HepG2 (cell line): ENCODE data around the gene PPP2R5D. TPM values are rescaled to one million over a fixed set of nuclear protein-coding genes. Genes with fewer than 3 reads are reported as not detected.
A peak's percentile ranks its signal among the peaks of the same experiment; 100 is the strongest.

Experiments
- ATAC-seq: fragments of 200-7000 bp; cut with Tn5 transposase; 3 replicates; pipeline ENCODE4 v1.9.1; 2020; ENCODE audit warnings: mild to moderate bottlenecking, moderate library complexity
- BruUV-seq: library from RNA; stranded (reverse); fragments of 400-500 nt; replicated peaks from 2 replicates; lab custom pipeline; 2021; lab: Mats Ljungman, UMichigan
- CTCF ChIA-PET: fragments of 300-600 bp; formaldehyde crosslinking; extraction: SDS; loops from one replicate; lab custom pipeline; 2021; ENCODE audit warnings: low total read pairs, inconsistent platforms, low intra/inter-chr PET ratio; lab: Yijun Ruan, JAX
- POLR2A ChIA-PET: fragments of 350-600 bp; sonication (Branson Sonifier 250); formaldehyde crosslinking; loops from one replicate; lab custom pipeline; 2020; ENCODE audit warnings: antibody characterized with exemption, inconsistent platforms; lab: Yijun Ruan, JAX
- DNase-seq: peaks from one replicate; pipeline ENCODE4 v3.0.0-alpha.2; 2015; ENCODE audit warnings: low spot score
- FAIRE-seq: peaks from 3 replicates; lab custom pipeline; 2011; peaks lifted over from hg19 to GRCh38; lab: Jason Lieb, UNC
- H2AFZ ChIP-seq: one replicate; pipeline ENCODE4 v1.6.1; 2011; ENCODE audit warnings: low read length, inconsistent platforms
- H3K27ac ChIP-seq: fragments of 300-600 bp; 3 replicates; pipeline ENCODE4 v1.8.0; 2011; ENCODE audit warnings: mixed run types, mild to moderate bottlenecking, mixed read lengths, low read length, inconsistent platforms; ENCODE audit not compliant: insufficient read depth; ENCODE audit errors: extremely low read length
- H3K27me3 ChIP-seq, 2 experiments: fragments of 200-600 bp in 1 of 2; 2 replicates in 1 of 2; 3 replicates in 1 of 2; pipeline versions ENCODE4 v1.6.0 to v1.8.0; 2011; ENCODE audit warnings: low read length in 2 of 2, mild to moderate bottlenecking in 2 of 2, moderate library complexity in 2 of 2, inconsistent platforms in 1 of 2; ENCODE audit not compliant: insufficient read depth in 2 of 2, control insufficient read depth in 1 of 2
- H3K36me3 ChIP-seq, 2 experiments: fragments of 200-600 bp in 1 of 2; replicated peaks in 1 of 2; 2 replicates in 1 of 2; 3 replicates in 1 of 2; pipeline versions ENCODE4 v1.5.1 to v1.8.0; 2011; ENCODE audit warnings: low read length in 2 of 2, inconsistent platforms in 1 of 2; ENCODE audit not compliant: insufficient read depth in 2 of 2, control insufficient read depth in 1 of 2
- H3K4me1 ChIP-seq: 2 replicates; pipeline ENCODE4 v1.5.1; 2012; ENCODE audit warnings: low read length, inconsistent platforms; ENCODE audit not compliant: insufficient read depth
- H3K4me2 ChIP-seq: 2 replicates; pipeline ENCODE4 v1.6.0; 2011; ENCODE audit warnings: low read depth, low read length, inconsistent platforms
- H3K4me3 ChIP-seq, 3 experiments: fragments of 200-600 bp in 1 of 3; sonication (generic), shearing (Covaris generic) in 1 of 3; replicated peaks in 1 of 3; 2 replicates each; pipeline ENCODE4 v1.5.1; 2011 to 2016; ENCODE audit warnings: low read length in 3 of 3, inconsistent platforms in 2 of 3, low read depth in 2 of 3, mild to moderate bottlenecking in 2 of 3, control low read depth in 1 of 3, mixed read lengths in 1 of 3; ENCODE audit not compliant: insufficient read depth in 1 of 3
- H3K79me2 ChIP-seq: one replicate; pipeline ENCODE4 v1.6.1; 2011; ENCODE audit warnings: low read length, inconsistent platforms; ENCODE audit not compliant: insufficient read depth
- H3K9ac ChIP-seq: 2 replicates; pipeline ENCODE4 v1.6.0; 2011; ENCODE audit warnings: mild to moderate bottlenecking, low read depth, low read length, inconsistent platforms; ENCODE audit not compliant: insufficient read depth
- H3K9me3 ChIP-seq: 2 replicates; pipeline ENCODE4 v1.5.1; 2012; ENCODE audit warnings: mild to moderate bottlenecking, low read length
- H4K20me1 ChIP-seq: 2 replicates; pipeline ENCODE4 v1.6.0; 2011; ENCODE audit warnings: inconsistent platforms, mild to moderate bottlenecking, low read length, moderate library complexity; ENCODE audit not compliant: insufficient read depth
- AGO1 ChIP-seq: fragments of 200-400 bp; formaldehyde crosslinking; IDR thresholded peaks from 2 replicates; pipeline ENCODE4 v1.6.1; 2017; ENCODE audit warnings: mild to moderate bottlenecking, low read depth, low read length, moderate library complexity; ENCODE audit not compliant: poor library complexity, severe bottlenecking
- ARHGAP35 ChIP-seq: sonication (generic); formaldehyde crosslinking; IDR thresholded peaks from 2 replicates; pipeline ENCODE4 v1.9.0; 2022; ENCODE audit warnings: mild to moderate bottlenecking, inconsistent platforms, moderate library complexity, missing genetic modification reagents, borderline replicate concordance
- CHD4 ChIP-seq: fragments of 200-600 bp; sonication (generic); IDR thresholded peaks from 2 replicates; pipeline ENCODE4 v1.7.0; 2017; ENCODE audit warnings: mild to moderate bottlenecking, low read length, borderline replicate concordance
- HOXD1 ChIP-seq: sonication (generic); formaldehyde crosslinking; IDR thresholded peaks from 2 replicates; pipeline ENCODE4 v1.5.0; 2020; ENCODE audit warnings: missing genetic modification reagents
- MED13 ChIP-seq: sonication (generic); formaldehyde crosslinking; IDR thresholded peaks from 2 replicates; pipeline ENCODE4 v1.5.0; 2020; ENCODE audit warnings: missing genetic modification reagents
- RERE ChIP-seq: IDR thresholded peaks from 2 replicates; pipeline ENCODE4 v1.6.1; 2016; ENCODE audit warnings: low read depth, missing genetic modification reagents, missing compliant biosample characterization
- SMAD3 ChIP-seq: sonication (generic); formaldehyde crosslinking; IDR thresholded peaks from 2 replicates; pipeline ENCODE4 v1.4.0; 2020; ENCODE audit warnings: missing genetic modification reagents
- ZBTB34 ChIP-seq: sonication (generic); formaldehyde crosslinking; IDR thresholded peaks from 2 replicates; pipeline ENCODE4 v1.8.0; 2022; ENCODE audit warnings: mild to moderate bottlenecking, missing genetic modification reagents
- ZNF605 ChIP-seq: sonication (generic); formaldehyde crosslinking; IDR thresholded peaks from 2 replicates; pipeline ENCODE4 v1.8.0; 2022; ENCODE audit warnings: mild to moderate bottlenecking, missing genetic modification reagents
- ZNF609 ChIP-seq: sonication (generic); formaldehyde crosslinking; IDR thresholded peaks from 2 replicates; pipeline ENCODE4 v1.4.0; 2020; ENCODE audit warnings: mild to moderate bottlenecking, missing genetic modification reagents, borderline replicate concordance
- ZNF775 ChIP-seq: sonication (generic); formaldehyde crosslinking; IDR thresholded peaks from 2 replicates; pipeline ENCODE4 v1.4.0; 2020; ENCODE audit warnings: missing genetic modification reagents, mild to moderate bottlenecking, moderate library complexity, borderline replicate concordance
- WGBS: methylation state at CpG from one replicate; pipeline ENCODE4 v1.1.6; 2017; ENCODE audit warnings: low lambda C conversion rate; 5-methylcytosine and 5-hydroxymethylcytosine counted together
- in situ Hi-C: cut with HindIII; loops from 2 replicates; pipeline ENCODE4 v1.10.0; 2017; ENCODE audit warnings: low pct_unique_long_range_greater_than_20kb; ENCODE audit not compliant: extremely low pct_ligation_motif_present
- intact Hi-C: fragments of 100-400 bp; cut with micrococcal nuclease; formaldehyde crosslinking; loops from one replicate; pipeline ENCODE4 v1.10.0; 2022; ENCODE audit not compliant: unreplicated experiment
- polyA plus RNA-seq, 8 experiments: library from polyadenylated mRNA; depleted of rRNA in 3 of 8; stranded (reverse) in 7 of 8; unstranded in 1 of 8; fragments of >200 nt; fragmentation: Illumina TruSeq in 4 of 8; extraction: Trizol in 4 of 8; gene quantifications; 2 replicates each; pipeline versions ENCODE4 v1.2.1 to v1.2.3, GENCODE V29; 2011 to 2016; ENCODE audit warnings: low read depth in 4 of 8, missing spikeins in 1 of 8, mixed read lengths in 1 of 8; ENCODE audit not compliant: insufficient read depth in 1 of 8
- total RNA-seq, 5 experiments: library from RNA; depleted of rRNA; stranded (reverse); fragments of >200 nt; fragmentation: Illumina TruSeq; extraction: Trizol; gene quantifications; 2 replicates each; pipeline ENCODE4 v1.2.3, GENCODE V29; 2016; ENCODE audit warnings: low read depth in 1 of 5

The PPP2R5D gene
- total and polyA plus RNA-seq, 2 of the 13 experiments (the other 11 are each of a cell fraction or from before 2014, with no cell fraction given): 53.7 to 60.4 TPM

GRCh38 chr6:43013843-43014433, 29.6 kb downstream of the PPP2R5D start, which contains the start of the genes KLHDC3 and MEA1:
Gene KLHDC3 (plus strand): TSS chr6:43014249. CDS start chr6:43017193, 2,944 bp downstream.
Gene MEA1 (minus strand): TSS chr6:43013946. CDS start chr6:43013813, 133 bp downstream.
- Histone ChIP-seq H2AFZ (no peak within 1 kb of the TSS), H3K4me3 (peak within 1 kb of the TSS; percentile 88 to 93 (median 91)), H3K27ac (peak within 1 kb of the TSS; percentile 44), H3K4me1 (peaks cover 38% of the 10 kb centered on the region), H3K36me3 (peaks cover 23 to 58% of the 10 kb centered on the region in 2 experiments), H3K27me3 (no peaks in the 10 kb centered on the region; a peak in 1 of 5 replicates), H3K4me2 (peak within 1 kb of the TSS; percentile 98), H3K9me3 (no peaks in the 10 kb centered on the region), H3K9ac (peak within 1 kb of the TSS; percentile 82), H4K20me1 (no peaks in the 10 kb centered on the region), H3K79me2 (peaks cover 34% of the 10 kb centered on the region)
- BruUV-seq: no TSS peak
- under 1% methylated on average over 47 of the region's 51 CpGs for WGBS
- in situ Hi-C loops: no loop called here
- ChIA-PET POLR2A (interaction anchor here (0.6 to 5.3 kb wide), 33 partner anchors 10 to 503 kb away, joined by 3 to 76 read pairs (median 6); partner anchors contain the start of genes CNPY3, CUL7, CUL9 and GNMT), CTCF (no interaction called here)
- ATAC-seq: peak; percentile 94
- FAIRE-seq: peak; percentile 100
- intact Hi-C loops: loop anchor here (1.0 to 5.0 kb wide), 4 partner anchors 30 to 52 kb away; partner anchors contain the start of genes CUL7, GNMT and PPP2R5D
- DNase-seq: peak; percentile 100
- TF ChIP-seq CHD4: no peak
- peak; percentile 54; the same call in 1 of the 2 replicates for TF ChIP-seq ZNF609 (CRISPR knock-in tag)
- no peak for TF ChIP-seq ZNF605 (CRISPR knock-in tag)
- TF ChIP-seq RERE (CRISPR knock-in tag): no peak
- TF ChIP-seq MED13 (CRISPR knock-in tag): no peak
- TF ChIP-seq AGO1: peak; percentile 57
- 0 out of 2 replicates have a peak, but pooled peaks have one; percentile 80 for TF ChIP-seq ARHGAP35 (CRISPR knock-in tag)
- TF ChIP-seq HOXD1 (CRISPR knock-in tag): no peak
- TF ChIP-seq ZBTB34: no peak
- no peak for TF ChIP-seq SMAD3 (CRISPR knock-in tag)
- no peak for TF ChIP-seq ZNF775 (CRISPR knock-in tag)
